HG03342 (cell line): Measurements from ENCODE around the gene PPP1R8.
"Not testable (repeated sequence)": the region's sequence is repeated elsewhere in the genome, so short reads cannot be mapped to it uniquely, and the experiment has no call there.

Experiments
- ATAC-seq: cut with Tn5 transposase; IDR thresholded peaks from one replicate; pipeline ENCODE4 v1.9.1; 2021; ENCODE audit warnings: mild to moderate bottlenecking, moderate library complexity; ENCODE audit not compliant: unreplicated experiment

Gene PPP1R8

GRCh38 chr1:27831568-27832410, 1.2 kb downstream of the PPP1R8 start:
- no peak for ATAC-seq

GRCh38 chr1:27832762-27833161, 2.2 kb downstream of the PPP1R8 start:
- no peak for ATAC-seq

- no peak for ATAC-seq
These were observed 2.9 kb downstream of the PPP1R8 start for GRCh38 chr1:27833470-27833869.

GRCh38 chr1:27835046-27835445, 4.5 kb downstream of the PPP1R8 start:
- no peak for ATAC-seq

DNA sequence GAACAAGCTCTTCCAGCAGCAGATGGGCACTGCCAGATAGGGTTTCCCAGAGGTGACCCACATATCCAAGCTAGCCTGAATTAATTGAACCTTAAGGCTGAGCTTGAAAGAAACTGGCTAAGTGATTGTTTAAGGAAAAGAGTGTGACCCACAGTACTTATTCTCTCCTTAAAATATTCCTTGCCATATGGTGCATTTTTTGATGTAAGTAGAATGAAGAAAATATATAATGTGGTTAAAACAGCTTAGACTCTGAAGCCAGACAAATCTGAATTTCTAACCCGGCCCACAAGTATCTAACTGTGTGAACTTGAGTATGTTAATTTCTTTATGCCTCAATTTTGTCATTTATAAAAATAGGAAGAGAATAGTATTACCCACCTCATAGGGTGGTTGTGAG, 4.9 kb downstream of the PPP1R8 start:
- ATAC-seq: no peak

DNA sequence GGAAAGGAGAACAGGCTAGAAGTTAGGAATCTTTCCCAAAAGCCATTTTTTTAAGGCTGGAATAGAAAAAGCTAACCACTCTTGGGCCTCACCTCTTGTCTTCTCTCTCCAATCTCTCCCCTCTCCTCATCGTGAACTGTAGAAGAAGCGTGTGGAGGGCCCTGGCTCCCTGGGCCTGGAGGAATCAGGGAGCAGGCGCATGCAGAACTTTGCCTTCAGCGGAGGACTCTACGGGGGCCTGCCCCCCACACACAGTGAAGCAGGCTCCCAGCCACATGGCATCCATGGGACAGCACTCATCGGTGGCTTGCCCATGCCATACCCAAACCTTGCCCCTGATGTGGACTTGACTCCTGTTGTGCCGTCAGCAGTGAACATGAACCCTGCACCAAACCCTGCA, 19.4 kb downstream of the PPP1R8 start:
- no peak for ATAC-seq

GRCh38 chr1:27855085-27855484, 24.5 kb downstream of the PPP1R8 start:
- ATAC-seq: no peak

- no peak for ATAC-seq
These were observed 26.2 kb downstream of the PPP1R8 start for GRCh38 chr1:27856561-27857343.

- ATAC-seq: not testable (repeated sequence)
These were observed 27.0 kb downstream of the PPP1R8 start for GRCh38 chr1:27857552-27857951.

- ATAC-seq: peak; percentile 67
These were observed 27.7 kb downstream of the PPP1R8 start for GRCh38 chr1:27858072-27858948.

GRCh38 chr1:27858949-27859576, 28.5 kb downstream of the PPP1R8 start:
- no peak for ATAC-seq

DNA sequence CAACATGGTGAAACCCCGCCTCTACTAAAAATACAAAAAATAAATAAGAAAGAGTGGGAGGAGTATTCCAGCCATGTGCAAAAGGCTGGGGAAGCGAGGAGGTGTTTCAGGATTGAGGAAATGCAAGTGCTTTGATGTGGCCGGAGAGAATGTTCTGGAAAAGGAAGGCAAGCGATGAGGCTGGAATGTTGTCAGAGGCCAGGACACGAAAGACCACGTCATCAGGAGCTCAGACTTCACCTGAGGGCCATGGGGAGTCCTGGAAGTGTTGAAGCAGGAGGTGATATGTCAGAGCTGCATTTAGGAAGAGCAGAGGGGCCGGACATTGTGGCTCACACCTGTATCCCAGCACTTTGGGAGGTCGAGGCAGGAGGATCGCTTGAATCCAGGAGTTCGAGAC, 30.9 kb downstream of the PPP1R8 start:
- no peak for ATAC-seq

DNA sequence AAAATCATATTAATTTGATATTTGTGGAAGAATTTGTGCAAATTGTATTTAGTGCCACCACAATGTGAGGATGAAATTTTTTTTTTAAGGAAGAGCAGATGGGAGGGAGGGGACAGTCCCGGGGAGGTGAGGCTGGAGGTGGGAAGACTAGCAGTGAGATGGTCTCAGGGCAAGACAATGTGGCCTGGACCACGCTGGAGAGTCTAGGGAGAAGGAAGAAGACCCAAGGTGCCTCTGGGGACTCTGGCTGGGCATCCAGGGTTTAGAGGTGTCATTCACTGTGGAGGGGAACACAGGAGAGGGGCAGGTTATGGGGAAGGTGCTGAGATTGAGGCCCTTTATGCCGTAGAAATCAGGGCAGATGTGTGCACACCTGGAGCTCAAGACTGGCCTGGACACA, 31.4 kb downstream of the PPP1R8 start:
- ATAC-seq: no peak

DNA sequence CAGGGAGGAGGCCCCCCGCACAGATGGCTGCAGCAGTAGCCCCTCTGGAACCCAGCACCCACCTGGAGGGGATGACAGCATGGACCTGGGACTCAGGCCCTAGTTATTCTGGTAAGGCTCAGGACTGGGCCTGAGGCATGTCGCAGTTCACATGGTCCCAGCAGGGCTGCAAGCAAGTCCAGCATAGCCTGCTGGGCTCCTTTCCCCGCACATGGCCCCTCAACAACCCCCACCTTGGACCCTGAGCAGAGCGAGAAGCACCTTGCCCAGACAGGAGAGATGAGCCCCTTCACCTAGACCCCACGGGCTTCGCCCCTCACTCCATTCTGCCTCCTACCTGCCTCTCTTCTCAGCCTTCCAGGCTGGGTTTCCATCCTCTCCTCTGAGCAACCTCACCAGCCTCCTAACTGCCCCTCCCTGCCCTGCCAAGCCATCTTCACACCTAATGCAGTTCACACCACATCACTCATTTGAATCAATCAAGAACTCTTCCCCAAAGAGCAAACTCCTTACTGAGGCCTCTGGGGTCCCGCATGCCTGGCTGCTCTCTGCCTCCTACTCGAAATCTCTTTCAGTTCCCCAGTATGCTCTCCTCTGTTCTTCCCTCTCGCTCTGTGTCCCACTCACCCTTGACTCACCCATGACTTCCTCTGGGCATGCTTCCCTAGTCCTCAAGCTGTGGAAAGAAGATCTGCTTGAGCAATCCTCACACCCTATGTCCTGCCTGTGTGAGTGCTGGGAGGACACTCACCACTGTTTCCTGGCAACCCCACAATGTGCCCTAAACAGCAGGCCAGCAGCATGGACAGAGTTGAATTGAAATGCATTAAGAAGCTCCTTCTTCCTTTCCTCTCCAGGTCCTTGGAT, 32.3 kb downstream of the PPP1R8 start:
- ATAC-seq: no peak

DNA sequence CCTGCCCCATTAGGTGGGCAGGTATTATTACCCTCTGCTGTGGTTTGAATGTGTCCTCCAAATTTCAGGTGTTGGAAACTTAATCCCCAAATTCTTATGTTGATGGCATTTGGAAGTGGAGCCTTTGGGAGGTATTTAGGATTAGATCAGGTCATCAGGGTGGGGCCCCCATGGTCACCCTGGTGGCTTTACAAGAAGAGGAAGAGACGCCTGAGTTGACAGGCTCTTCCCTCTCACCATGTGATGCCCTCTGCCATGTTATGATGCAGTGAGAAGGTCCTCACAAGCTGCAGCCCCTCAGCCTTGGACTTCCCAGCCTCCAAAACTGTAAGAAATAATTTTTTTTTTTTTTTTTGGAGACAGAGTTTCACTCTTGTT, 32.9 kb downstream of the PPP1R8 start:
- ATAC-seq: no peak

DNA sequence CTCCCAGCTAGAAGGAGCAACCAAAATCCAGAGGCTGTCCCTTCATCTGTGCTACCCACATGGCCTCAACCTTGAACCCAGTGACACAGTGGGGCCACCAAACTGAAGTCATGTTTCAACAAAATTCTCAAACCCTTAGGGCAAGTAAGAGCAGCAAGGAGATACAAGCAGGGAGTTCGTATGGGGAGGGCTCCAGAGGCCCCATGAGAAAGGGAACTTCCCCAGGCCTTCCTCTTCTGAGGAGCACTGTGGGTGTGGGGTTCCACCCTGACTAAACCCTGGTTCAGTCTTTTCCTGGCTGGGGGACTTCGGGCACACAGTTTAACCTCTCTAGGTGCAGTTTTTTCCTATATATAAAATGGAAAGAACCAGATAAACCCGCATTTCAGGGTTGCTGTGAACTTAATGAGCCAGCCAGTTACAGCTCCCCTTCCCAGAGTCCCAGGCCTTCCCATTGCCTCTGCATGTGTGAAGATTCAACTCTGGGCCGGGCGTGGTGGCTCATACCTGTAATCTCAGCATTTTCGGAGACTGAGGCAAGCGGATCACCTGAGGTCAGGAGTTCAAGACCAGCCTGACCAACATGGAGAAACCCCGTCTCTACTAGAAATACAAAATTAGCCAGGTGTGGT, 33.8 kb downstream of the PPP1R8 start:
- ATAC-seq: no peak

GRCh38 chr1:27865821-27866220, 35.2 kb downstream of the PPP1R8 start:
- no peak for ATAC-seq

DNA sequence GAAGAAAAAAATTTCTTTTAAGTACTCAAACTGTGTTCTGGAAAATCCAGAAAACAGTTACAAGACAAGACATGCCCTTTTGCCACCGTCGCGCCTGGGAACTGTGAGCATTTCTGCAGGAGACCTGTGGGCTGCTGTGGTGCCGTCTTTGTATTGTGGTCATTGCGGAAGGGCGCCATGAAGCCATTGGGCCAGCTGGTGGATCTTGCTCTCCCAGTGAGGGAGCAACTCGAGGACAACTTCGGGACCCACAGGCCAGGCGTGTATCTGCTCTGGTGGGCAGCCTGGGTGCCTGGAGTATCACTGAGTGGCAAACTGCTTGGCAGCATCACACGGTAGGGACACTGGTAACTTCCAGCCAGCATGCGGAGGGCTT, 38.0 kb downstream of the PPP1R8 start:
- no peak for ATAC-seq

DNA sequence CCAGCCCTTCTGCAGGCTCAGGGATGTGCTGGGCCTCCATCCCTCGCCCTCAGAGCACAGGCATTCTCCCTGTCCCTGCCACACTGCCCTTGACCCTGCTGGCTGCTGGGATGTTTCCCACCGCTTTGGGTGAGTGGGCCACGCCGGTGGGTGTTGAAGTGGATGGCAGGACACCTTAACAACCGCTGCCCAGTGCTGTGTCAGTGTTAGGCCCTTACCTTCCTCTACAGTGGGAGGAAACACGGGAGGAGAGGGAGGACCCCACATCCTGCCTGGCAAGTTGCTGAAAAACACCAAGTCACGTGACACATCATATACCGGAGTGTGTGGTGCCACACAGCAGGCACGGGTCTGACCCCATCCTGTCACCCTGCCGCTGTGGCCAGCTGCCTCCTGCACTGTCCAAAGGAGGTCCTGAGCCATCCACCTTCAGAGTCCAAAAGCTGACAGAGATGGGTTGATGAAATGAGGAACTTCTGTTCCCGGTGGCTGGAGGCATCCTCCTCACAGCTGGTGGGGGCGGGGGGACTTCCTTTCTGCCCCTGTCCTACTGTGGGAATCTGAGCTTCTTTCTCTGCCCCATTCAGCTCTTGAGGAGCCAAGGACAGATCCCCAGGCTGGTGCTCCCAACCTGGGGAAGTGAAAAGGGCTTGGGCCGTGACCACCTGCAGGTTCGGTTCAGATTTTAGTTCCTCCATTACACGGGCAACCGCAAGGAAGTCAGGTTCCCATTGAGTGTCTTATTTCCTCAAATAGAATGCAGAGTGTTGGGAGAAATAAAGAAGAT, 38.5 kb downstream of the PPP1R8 start:
- no peak for ATAC-seq
